Uterus (tissue), 2 donors: Measurements from ENCODE around the gene CAND1.

Source experiments
- CTCF ChIP-seq, 4 experiments: fragments of 200-600 bp in 2 of 4; fragments of 450-650 bp in 2 of 4; sonication (generic) in 2 of 4; IDR thresholded peaks; one replicate each; pipeline ENCODE4 v1.5.1; 2016 to 2019; ENCODE audit warnings: antibody characterized with exemption in 4 of 4, mild to moderate bottlenecking in 2 of 4, moderate library complexity in 1 of 4
- POLR2A ChIP-seq, 2 donors: fragments of 450-650 bp; IDR thresholded peaks; one replicate each; pipeline ENCODE4 v1.6.1; 2016; ENCODE audit warnings: antibody characterized with exemption in 2 of 2, mild to moderate bottlenecking in 1 of 2, moderate library complexity in 1 of 2

DNA sequence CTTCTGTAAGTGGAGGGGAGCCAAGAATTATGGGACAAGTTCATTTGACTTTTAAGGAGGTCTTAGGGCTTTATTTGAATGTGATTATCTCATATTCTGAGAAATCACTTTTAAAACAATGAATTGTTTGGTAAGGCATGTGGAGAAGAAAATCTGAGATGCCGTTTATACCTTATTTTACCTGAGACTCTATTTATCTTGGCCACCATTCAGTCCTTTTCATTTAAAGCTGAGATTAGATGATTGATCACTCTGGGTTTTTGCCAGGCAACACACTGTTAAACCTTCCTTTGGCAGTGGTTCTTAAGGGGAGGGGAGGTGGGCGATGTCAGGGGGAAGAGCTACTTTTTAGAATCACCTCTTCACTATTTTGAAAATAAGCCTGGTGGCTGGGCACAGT is 11.4 kb downstream of the CAND1 start:
- TF ChIP-seq CTCF (IDR thresholded peaks at IDR 0.05) (no peak), POLR2A (IDR thresholded peaks at IDR 0.05) (no peak)
